HG03558 (cell line): ENCODE measurements around the gene SERPINB2.
"Not testable (repeated sequence)": the region's sequence is repeated elsewhere in the genome, so short reads cannot be mapped to it uniquely, and the experiment has no call there.

Source experiments
- ATAC-seq: cut with Tn5 transposase; IDR thresholded peaks from one replicate; pipeline ENCODE4 v1.9.1; 2021; ENCODE audit warnings: moderate number of reproducible peaks; ENCODE audit not compliant: unreplicated experiment; ENCODE audit errors: extremely low read depth

SERPINB2 gene

DNA sequence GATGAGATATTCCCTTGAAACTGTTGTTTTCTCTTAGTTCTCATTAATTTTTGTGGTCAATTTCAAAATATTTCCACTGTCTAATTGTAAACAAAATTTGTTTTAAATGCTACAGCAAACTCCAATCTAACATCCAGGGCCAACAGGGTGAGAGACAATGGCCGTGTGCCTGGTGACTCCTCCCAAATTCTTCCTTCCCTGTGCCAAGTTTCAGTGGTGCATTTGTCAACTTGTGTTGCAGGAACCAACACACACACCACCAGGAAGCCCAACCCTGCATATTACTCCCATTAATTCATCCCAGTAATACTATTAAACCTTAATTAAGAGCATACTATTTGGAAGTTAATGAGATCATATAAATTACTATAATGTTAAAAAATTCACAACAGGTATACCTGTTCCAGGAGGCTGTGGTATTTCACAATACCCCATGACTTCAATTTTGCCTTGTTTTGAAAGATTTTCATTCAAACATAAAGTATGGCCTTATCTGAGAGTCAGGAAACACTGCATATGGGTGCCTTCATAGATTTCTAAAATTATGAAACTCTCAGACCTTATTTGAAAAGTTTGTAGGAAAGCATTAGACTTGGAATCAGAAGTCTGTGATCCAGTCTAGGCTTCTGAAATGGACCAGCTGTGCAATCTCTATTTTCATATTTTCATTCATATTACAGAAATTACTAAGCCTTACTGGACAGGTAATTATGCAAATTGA is 1.1 kb downstream of the SERPINB2 start:
- no peak for ATAC-seq

DNA sequence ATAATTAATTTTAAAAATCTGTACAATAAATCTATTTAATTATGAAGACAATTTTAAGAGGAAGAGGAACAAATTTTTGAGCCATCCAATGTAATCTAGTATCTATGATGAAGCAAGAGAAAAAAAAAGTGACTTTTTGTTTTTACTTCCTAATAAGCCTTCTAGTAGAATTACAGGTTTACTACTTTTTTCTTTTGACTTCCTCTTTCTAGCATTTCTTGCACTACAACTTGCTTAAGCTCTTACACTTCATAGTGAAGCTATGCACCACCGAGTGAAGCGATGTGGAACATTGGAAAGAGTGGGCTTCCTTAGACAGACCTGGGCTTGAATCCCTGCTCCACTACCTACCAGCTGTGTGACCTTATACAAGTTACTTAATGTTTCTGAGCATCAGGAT is 2.1 kb downstream of the SERPINB2 start:
- ATAC-seq, result no peak

DNA sequence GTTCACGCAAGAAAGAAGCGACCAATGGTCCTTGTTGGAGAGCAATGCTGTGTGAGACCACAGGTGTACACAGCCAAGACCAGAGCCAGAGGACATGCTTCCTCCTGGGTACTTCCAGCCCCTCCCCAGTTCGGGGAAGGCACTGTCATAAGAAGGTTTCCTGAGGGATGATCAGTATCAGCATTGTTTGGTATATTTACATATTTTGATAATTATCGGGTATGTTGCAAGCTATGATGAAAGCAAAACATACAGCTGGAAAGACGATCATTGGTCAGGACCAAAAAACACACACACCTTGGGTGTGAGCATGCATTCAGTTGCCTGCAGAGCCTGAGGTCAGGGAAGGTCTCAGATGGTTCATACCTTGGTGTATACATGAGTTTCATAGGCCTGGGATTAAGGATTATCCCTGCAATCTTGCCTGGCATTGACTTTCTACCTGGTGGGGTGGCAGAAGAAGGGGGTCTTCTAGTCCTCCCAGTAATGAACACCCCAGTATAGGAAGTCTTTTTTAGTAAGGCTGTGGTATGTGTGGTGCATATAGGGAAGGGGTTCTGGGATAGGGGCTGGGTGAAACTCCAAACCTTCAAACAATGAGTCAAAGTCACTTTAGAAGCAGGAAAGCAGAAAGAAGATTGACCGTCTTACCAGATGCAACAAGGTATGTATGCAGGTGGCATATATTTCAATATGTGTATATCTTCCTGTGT is 2.9 kb downstream of the SERPINB2 start:
- ATAC-seq, result no peak

DNA sequence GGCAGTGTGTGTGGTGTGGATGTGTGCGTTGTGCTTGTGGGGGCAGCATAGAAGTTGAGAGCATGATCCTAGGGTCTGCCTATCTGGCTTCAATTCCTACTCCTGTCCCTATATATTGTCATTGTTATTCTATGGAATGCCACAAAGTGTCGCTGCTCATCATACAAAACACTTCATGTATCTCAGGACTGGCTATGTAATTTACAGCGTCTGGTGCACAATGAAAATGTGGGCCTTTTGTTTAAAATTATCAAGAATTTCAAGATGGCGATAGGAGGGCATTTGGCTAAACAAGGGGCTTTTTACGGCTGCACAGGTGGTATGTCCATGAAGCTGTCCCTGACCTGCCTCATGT is 3.4 kb downstream of the SERPINB2 start:
- ATAC-seq, result no peak

DNA sequence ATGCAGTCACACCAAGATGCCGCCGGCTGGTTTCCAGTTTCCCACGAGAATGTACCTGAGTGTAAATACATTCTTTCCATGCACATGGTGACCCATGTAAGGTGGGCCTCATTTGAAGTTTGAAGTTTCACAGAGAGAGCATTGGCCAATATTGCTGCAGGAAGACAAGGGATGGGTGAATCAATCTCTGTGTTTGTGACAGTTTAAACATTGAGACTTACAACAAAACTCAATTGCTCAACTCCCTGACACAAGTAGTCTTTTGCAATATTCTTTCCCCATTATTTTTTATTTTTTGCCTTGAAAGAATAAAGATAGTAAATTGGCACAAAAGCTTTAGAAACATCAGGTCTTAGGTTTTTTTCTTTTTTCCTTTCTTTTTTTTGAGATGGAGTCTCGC is 5.1 kb downstream of the SERPINB2 start:
- ATAC-seq, result no peak

DNA sequence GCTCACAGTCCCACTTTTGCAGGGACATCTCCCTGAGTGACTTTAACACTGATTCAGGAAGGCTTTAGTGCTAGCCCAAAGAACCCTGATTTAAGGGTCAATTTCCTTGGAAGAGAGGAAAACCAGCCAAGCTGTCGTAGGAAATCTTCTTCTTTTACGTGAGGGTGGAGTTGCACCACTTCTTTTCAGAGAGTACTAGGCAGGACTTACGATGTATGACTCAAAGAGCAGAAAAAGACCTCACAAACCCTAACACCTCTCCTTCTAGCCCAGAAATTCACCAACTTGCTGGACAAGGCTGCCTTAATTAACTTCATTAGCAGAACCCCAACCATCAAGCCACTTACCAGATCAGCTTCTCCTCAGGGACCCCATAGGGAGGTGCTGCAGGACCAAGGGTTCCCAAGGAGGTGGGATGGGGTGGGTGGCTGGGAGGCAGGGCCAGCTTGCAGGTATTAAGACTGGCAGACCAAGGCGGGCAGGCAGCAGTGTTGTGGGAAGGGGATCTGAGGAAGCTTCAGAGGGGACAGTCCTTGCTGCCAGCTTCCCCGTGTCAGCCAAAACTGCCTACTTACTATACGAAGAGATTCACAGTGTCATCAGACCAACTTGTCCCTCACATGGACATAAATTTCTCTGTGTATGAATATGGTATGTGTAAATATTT is 6.7 kb downstream of the SERPINB2 start:
- ATAC-seq, result no peak

DNA sequence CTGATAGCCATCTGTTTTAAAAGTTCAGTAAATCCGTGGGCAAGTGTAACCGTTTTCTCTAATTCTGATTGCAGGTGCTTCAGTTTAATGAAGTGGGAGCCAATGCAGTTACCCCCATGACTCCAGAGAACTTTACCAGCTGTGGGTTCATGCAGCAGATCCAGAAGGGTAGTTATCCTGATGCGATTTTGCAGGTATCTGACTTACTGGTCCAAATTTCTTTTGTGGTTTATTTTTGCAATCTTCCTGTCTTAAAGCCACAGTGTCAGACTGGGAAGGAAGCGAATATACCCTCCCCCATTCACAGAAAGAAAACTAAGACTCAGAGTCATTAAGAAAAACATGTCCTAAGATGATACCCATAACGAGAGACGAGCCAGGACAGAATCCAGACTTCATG is 7.7 kb downstream of the SERPINB2 start:
- ATAC-seq, result no peak

DNA sequence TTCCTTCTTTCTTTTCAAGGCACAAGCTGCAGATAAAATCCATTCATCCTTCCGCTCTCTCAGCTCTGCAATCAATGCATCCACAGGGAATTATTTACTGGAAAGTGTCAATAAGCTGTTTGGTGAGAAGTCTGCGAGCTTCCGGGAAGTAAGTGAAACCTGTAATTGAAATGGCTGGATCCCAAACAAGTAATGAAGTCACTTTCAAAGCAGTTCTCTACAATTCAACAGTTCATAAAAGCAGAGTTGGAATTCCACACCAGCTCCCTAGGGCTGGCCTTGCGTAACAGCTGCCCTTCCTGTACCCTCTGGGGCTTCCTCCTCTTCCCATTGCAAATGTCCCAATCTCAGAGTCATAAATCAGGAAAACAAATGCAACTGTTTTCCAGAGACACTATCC is 9.6 kb downstream of the SERPINB2 start:
- no peak for ATAC-seq

DNA sequence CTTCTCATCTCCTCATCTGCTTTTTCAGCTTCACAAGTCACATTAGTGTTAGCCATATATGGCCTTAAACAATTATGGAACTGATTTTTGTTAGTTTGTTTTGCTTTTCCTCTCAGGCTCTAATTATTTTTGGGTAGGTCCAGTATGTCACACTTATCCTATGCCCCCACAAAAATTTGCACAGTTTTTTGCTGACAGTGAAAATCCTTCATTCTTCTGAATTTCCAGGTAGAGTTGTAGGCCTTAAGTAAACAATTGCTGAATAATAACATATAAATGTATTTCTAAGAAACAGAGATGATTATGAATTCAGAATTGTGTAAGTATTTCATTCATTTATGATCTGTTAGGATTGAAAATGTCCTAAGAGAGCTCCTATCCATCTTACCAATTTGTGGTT is 11.7 kb downstream of the SERPINB2 start:
- no peak for ATAC-seq

DNA sequence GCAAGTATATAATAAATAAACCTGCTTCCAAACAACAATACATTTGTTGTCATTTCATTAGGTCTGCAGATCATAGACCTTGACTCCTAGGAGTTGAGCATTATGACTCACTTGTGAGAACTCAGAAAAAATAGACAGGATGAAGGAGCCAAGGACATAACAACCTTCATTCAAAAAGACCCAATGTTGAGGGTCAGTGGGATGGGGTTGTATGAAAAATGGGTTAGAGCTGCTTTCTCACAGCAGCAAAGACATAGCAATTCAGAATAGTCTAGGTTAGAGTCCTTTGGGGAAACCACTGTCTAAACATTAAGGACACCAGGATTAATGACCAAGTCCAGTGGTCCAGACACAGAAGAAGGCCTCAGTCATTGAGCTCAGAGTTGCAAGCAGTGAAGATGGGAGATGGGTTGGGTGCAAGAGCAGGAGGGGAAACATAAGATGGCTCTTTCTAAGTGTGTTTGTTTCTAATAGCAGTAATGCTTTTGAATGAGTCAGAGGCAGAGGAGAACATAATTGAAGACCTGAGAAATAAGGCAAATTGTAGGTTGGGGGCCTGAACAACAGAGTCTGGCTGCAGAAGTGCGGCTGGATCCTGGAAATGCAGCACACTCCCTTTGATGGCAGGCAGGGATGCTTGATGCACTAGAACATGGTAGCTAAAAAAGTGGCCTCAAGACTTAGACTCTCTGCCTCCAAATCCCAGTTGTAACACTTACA is 16.5 kb downstream of the SERPINB2 start:
- ATAC-seq, result no peak

DNA sequence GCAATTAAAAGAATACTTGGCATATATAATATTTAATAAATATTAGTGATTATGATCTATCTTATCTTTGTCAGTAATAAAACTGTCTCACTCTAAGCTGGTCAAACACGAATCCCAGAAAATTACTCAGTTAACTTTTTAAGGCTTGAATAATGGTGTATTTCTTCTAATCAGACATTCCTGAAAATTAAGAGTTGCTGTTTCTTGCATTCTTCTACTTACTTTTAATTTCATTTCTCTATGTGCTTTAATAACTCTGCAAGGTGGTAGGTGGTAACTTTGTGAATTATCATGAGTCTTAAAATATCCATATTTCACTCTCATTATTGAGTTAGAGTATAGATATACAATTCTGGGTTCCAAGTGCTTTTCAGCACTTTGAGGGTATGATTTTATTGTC is 17.2 kb downstream of the SERPINB2 start:
- ATAC-seq, result no peak

DNA sequence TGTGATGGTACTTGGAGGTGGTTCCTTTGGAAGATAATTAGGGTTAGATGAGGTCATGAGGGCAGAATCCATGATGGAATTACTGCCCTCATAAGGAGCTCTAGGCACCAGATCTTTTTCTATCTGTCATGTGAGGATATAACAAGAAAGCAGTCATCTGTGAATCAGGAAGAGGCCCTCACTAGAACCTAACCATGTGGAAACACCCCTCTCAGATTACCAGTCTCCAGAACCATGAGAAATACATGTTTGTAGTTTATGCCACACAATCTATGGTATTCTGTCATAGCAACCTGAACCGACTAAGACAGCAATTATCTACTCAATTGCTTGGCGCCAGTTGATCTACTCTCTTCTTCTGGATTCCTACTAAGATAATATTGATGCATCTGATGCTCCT is 17.9 kb downstream of the SERPINB2 start:
- ATAC-seq, result no peak

DNA sequence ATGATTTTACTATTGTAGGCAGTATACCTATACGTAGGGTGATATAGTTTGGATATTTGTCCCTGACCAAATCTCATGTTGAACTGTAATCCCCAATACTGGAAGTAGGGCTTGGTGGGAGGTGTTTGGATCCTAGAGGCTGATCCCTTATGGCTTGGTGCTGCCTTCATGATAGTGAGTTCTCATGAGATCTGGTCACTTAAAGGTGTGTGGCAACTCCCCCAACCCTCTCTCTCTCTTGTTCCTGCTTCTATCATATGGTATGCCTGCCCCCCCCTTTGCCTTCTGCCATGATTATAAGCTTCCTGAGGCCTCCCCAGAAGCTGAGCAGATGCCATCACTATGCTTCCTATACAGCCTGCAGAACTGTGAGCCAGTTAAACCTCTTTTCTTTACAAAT is 18.6 kb downstream of the SERPINB2 start:
- ATAC-seq, result no peak

DNA sequence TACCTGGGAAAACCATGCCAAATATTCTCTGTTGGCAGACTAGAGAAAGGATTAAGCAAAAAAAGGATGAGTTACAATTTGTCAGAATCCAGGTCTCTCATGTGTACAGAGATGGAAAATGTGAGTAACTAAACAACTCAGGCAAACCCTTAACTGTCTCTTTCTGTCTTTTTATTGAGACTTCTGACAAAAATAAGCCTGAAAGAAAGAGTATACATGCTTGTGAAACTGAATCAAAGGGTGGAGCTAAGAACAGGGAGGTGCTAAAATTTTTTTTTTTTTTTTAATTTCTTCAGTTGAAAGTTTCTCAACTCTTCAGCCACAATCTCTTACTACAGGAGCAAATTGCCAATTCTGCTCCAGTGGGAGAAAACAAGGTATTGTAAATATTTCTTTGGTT is 20.2 kb downstream of the SERPINB2 start, which contains the start of gene SERPINB10:
Gene SERPINB10, plus strand, starts transcription at position 295 of the 400 bp plus-strand sequence. CDS start 7,553 bp downstream, outside the sequence.
- peak; percentile 51 for ATAC-seq

DNA sequence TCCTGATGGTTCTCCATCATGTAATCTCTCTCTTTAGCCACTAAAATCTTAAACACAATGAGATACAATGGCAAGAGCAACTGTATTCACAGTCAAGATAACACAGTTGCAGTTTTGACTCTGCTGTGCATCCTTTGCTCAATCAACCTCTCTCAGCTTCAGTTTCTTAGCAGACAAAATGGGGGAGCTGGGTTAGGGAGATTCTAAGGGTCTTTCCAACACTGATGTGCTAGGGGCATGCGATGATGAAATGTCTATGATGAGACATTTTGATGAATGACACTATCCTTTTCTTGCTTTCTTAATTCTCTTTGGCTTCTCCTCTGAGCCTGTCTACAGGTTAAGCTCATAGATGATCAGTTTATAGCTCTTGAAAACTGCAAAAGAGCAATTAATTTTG is 21.4 kb downstream of the SERPINB2 start:
- no peak for ATAC-seq

DNA sequence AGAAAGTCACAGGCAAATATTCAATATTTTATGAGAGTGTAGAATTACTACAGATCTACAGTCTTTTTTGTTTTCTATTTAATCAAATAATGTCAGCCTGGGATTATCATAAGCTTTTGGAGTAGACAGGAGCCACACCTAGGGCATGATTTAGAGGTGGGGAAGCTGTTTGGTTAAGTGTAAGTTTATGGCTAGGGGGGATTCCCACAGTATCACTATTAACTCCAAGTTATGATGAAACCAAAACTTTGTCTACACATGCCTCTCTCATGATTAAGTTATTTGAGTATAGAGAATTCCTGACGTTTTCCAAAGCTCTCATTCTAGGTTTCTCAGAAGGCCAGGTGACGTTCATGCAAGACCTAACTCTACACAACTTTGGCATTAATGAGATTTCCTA is 22.4 kb downstream of the SERPINB2 start:
- no peak for ATAC-seq

DNA sequence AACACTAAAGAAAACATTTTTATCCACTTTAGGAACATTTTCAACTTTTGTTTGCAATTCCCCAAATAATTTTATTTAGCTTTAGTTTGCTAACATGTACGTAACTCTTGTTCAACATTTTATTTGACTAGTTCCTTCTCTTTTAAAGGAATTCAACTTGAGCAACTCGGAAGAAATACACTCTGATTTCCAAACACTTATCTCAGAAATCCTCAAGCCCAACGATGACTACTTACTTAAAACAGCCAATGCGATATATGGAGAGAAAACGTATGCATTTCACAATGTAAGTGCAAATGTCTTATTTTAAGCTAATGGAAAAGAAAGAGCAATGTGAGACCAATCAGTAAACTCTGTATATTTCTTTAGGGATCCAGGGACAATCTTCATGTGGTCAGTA is 30.3 kb downstream of the SERPINB2 start:
- ATAC-seq, result no peak

DNA sequence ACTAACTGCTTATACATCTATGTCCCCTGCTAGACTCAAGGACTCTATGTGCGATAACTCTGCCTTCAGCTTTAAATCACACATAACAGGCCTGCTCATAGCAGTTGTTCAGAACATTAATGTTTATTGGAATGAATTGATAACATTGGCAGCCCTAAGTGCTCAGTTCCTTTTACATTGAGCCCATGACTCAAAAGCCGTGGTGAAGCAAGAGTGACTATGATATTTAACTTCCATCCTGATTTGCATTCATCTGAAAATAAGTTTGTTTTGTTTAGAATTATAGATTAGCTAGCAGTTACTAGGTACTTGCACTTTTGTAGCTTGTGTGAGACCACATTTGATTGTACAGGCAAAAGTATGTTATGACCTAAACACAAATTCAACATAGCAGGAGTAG is 34.5 kb downstream of the SERPINB2 start:
- no peak for ATAC-seq

DNA sequence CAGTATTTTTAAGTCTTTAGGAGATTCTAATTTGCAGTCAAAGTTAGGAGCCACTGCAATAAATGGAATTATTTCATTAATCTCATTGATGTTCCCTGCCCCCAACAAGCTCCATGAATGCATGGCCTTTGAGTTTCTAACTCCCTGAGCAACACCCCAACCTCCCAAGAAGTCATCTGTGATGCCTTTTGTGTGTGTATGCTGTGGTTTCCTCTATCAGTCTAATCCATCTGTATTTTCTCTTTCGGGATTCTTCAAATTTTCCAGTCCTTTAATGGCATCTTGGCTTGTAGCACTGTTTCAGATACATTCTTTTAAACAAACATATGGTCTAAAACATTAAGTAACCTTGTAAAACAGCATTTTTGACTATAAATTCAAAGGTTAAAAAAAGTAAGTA is 37.0 kb downstream of the SERPINB2 start:
- ATAC-seq, result no peak

DNA sequence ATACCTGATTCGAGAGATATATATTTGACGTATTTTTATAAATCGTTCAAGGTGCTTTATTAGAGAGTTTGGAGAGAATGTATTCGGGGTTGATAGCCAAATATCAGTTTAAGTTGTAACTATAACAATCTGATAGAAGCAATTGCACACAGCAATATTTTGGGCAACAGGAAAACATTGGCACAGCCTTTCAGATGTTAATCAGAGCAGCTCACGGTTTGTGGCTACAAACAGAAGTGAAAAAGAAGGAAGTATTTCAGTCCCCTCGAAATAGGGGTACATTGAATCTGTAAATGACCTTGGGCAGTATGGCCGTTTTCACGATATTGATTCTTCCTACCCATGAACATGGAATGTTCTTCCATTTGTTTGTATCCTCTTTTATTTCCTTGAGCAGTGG is 40.8 kb downstream of the SERPINB2 start:
- no peak for ATAC-seq

DNA sequence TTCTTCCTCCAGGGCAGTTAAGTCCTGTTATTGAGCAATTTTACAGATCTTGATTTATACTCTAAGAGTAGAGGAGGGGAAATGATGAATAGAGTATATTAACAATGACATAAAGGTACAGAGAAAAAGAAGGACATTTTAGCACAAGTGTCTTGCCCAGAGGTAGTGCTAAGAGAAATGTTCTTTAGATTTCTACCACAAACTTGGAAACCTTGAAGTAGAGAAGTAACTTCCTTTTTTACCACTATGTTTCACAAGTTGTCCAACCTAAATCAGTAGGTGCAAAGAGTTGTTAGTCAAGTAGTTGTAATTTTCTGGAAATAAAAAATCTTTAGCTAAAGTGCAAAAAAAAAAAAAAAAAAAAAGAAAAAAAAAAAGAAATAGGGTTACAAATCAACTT is 41.9 kb downstream of the SERPINB2 start:
- ATAC-seq, result not testable (repeated sequence)
